Gastrocnemius medialis (tissue), 4 donors: Measurements from ENCODE around the gene NPS. TPM values are rescaled to one million over a fixed set of nuclear protein-coding genes. Genes with fewer than 3 reads are reported as not detected.

Experiments
- ATAC-seq, 2 donors: fragments of 150-250 bp; one replicate each; pipeline ENCODE4 v1.9.1; 2016
- DNase-seq, 2 donors: peaks; one replicate each; pipeline ENCODE4 v3.0.0-alpha.2; 2019
- H3K27ac ChIP-seq, 4 donors: fragments of 200-600 bp; sonication (generic); 1 replicate in 1 of 4; 2 replicates in 3 of 4; pipeline ENCODE4 v1.5.1; 2016 to 2018; ENCODE audit warnings: mild to moderate bottlenecking in 2 of 4, moderate library complexity in 1 of 4
- H3K27me3 ChIP-seq, 3 donors: fragments of 200-600 bp; sonication (generic) in 2 of 3; 1 replicate in 1 of 3; 2 replicates in 2 of 3; pipeline versions ENCODE4 v1.5.1 to v1.6.0; 2016 to 2019; ENCODE audit warnings: mild to moderate bottlenecking in 1 of 3, moderate library complexity in 1 of 3
- H3K36me3 ChIP-seq, 2 donors: fragments of 200-600 bp; sonication (generic) in 1 of 2; one replicate each; pipeline ENCODE4 v1.5.1; 2017 to 2018
- H3K4me1 ChIP-seq, 2 donors: fragments of 200-600 bp; sonication (generic) in 1 of 2; one replicate each; pipeline ENCODE4 v1.5.1; 2016 to 2017; ENCODE audit warnings: mild to moderate bottlenecking in 2 of 2
- H3K4me3 ChIP-seq, 4 donors: fragments of 200-600 bp; sonication (generic) in 3 of 4; 1 replicate in 1 of 4; 2 replicates in 3 of 4; pipeline ENCODE4 v1.5.1; 2016 to 2019; ENCODE audit warnings: mild to moderate bottlenecking in 2 of 4
- H3K9me3 ChIP-seq, 3 donors: fragments of 200-600 bp; sonication (generic) in 2 of 3; 1 replicate in 1 of 3; 2 replicates in 2 of 3; pipeline ENCODE4 v1.5.1; 2016 to 2019
- POLR2A ChIP-seq, 2 donors: fragments of 450-650 bp; IDR thresholded peaks; one replicate each; pipeline ENCODE4 v1.6.1; 2017; ENCODE audit warnings: antibody characterized with exemption in 2 of 2, mild to moderate bottlenecking in 2 of 2, moderate library complexity in 2 of 2
- in situ Hi-C, 4 donors: fragments of 200-750 bp; cut with MboI; loops; one replicate each; pipeline versions ENCODE4 v1.15.0 to v1.8.0; 2017; ENCODE audit warnings: low sequenced_read_pairs in 4 of 4
- intact Hi-C: fragments of 100-400 bp; cut with DNase I; formaldehyde crosslinking; loops from one replicate; pipeline ENCODE4 v1.15.1; 2023; ENCODE audit warnings: low total_unique reads
- total RNA-seq, 4 donors: library from RNA; depleted of rRNA; stranded (reverse); fragments of >200 nt; gene quantifications; one replicate each; pipeline versions ENCODE4 v1.1.0 to v1.2.3, GENCODE V29; 2016
- TF ChIP-seq, protein P1 (sequence below), 5 experiments: fragments of 450-650 bp in 3 of 5; fragments of 200-600 bp in 2 of 5; sonication (generic) in 2 of 5; IDR thresholded peaks in 4 of 5; conservative IDR thresholded peaks in 1 of 5; 1 replicate in 4 of 5; 2 replicates in 1 of 5; pipeline ENCODE4 v1.5.1; 2016 to 2019; ENCODE audit warnings: antibody characterized with exemption in 5 of 5, mild to moderate bottlenecking in 3 of 5, moderate library complexity in 3 of 5

NPS gene, protein sequence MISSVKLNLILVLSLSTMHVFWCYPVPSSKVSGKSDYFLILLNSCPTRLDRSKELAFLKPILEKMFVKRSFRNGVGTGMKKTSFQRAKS
- not detected for total RNA-seq

DNA sequence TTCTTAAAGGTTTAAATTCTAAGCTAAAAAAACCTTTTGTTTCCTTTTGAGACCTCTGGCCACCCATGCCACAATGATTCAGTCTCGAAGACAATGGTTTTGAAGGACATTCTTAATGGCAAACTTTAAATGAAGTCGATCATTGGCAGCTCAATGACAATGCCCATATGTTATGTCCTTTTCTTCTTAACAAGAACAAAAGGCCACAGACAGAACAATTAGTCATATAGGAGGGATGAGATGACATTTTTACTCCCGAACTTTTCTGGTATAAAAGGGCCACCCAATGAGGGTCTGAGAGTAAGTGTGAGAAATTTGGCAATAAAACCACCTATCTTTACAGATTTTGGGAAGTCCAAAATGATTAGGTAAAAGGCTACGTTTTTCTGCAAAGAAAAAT lies at the start of gene NPS:
Gene NPS, plus strand, starts transcription at position 301 of the 400 bp plus-strand sequence. Its CDS starts 60 bp downstream, at position 361.
- ATAC-seq (no peak), DNase-seq (no peak)
- no peaks in the 10 kb centered on the region for H3K9me3 ChIP-seq
- no peaks in the 10 kb centered on the region for H3K36me3 ChIP-seq
- H3K4me3 ChIP-seq: no peak within 1 kb of the TSS
- in situ Hi-C loops: no loop called here
- H3K4me1 ChIP-seq: no peaks in the 10 kb centered on the region
- no peaks in the 10 kb centered on the region for H3K27me3 ChIP-seq
- TF ChIP-seq POLR2A (IDR thresholded peaks at IDR 0.05): no peak
- TF ChIP-seq, protein P1, sequence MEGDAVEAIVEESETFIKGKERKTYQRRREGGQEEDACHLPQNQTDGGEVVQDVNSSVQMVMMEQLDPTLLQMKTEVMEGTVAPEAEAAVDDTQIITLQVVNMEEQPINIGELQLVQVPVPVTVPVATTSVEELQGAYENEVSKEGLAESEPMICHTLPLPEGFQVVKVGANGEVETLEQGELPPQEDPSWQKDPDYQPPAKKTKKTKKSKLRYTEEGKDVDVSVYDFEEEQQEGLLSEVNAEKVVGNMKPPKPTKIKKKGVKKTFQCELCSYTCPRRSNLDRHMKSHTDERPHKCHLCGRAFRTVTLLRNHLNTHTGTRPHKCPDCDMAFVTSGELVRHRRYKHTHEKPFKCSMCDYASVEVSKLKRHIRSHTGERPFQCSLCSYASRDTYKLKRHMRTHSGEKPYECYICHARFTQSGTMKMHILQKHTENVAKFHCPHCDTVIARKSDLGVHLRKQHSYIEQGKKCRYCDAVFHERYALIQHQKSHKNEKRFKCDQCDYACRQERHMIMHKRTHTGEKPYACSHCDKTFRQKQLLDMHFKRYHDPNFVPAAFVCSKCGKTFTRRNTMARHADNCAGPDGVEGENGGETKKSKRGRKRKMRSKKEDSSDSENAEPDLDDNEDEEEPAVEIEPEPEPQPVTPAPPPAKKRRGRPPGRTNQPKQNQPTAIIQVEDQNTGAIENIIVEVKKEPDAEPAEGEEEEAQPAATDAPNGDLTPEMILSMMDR (IDR thresholded peaks at IDR 0.05 in 4 of 5, conservative IDR thresholded peaks at IDR 0.05 in 1 of 5): no peak
- intact Hi-C loops: no loop called here
- H3K27ac ChIP-seq: no peak within 1 kb of the TSS

DNA sequence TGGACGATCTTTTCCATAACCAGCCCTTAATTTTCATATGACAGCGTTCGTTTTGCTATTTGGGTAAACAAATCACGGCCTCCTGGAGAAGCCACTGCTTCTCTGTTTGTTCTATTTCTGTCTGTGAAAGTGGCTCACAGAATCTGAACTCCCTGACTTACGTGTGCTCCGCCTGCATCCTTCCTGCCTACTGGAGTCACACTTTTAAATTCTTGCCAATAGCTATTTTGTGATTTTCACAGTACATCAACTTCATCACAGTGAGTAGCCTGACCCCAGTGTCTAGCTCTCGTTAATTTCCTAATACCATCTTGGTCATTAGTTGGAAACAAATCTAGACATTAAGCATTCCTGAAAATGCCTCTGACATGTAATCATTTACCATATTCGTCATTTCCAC lies 49.0 kb upstream of the NPS start:
- in situ Hi-C loops: no loop called here

DNA sequence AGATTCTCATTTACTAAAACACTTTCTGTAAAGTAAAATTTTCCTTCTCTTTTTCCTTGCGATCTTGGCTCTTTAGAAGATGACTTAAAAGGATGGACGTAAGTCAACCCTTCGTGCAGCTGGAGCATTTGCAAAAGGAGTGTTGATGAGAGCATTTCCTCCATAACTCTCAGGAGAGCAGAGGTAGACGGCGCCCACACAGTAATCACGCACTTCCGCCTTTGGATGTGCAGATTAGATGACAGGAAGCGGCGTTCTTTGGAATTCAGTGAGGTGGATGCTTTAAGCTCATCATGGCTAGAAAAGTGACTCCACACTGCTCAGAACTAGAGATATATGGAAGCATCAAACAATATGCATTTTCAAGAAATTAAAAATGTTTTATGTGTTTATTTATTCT lies 43.0 kb upstream of the NPS start:
- Histone ChIP-seq H3K4me1 (no peaks in the 10 kb centered on the region), H3K9me3 (no peaks in the 10 kb centered on the region), H3K27me3 (no peaks in the 10 kb centered on the region), H3K4me3 (no peak overlapping the region), H3K27ac (no peak overlapping the region), H3K36me3 (no peaks in the 10 kb centered on the region)
- in situ Hi-C loops: no loop called here
- intact Hi-C loops: no loop called here
- TF ChIP-seq, protein P1 (IDR thresholded peaks at IDR 0.05 in 4 of 5, conservative IDR thresholded peaks at IDR 0.05 in 1 of 5): no peak
- TF ChIP-seq POLR2A (IDR thresholded peaks at IDR 0.05): no peak
- ATAC-seq (no peak), DNase-seq (no peak)

More for the DNA sequence above, 49.0 kb upstream of the NPS start:
- intact Hi-C loops: no loop called here
- no peak for ATAC-seq
- no peak for DNase-seq
- Histone ChIP-seq H3K27me3 (no peaks in the 10 kb centered on the region), H3K27ac (no peak overlapping the region), H3K4me3 (no peak overlapping the region), H3K9me3 (no peaks in the 10 kb centered on the region), H3K4me1 (no peaks in the 10 kb centered on the region), H3K36me3 (no peaks in the 10 kb centered on the region)
- TF ChIP-seq POLR2A (IDR thresholded peaks at IDR 0.05): no peak
- TF ChIP-seq, protein P1 (IDR thresholded peaks at IDR 0.05 in 4 of 5, conservative IDR thresholded peaks at IDR 0.05 in 1 of 5): no peak

DNA sequence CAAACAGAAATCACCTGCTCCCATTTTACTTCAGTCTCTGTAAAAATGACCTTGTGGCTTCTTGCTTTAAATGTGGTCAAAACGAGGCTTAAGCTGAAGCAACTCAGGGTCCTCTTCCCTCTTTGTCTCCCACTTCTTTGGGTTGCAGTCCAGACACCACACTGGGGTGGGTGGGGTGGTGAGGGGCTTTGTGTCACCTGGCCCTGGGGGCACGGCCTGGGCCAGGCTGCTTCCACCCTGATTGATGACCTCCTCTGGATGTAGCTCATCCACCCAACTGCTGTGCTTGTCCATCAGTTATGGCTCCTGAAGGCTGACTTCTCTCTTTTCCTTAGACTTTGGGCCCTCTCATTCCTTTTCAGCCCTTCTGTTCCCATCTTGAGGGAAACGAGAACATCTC lies 26.8 kb upstream of the NPS start:
- DNase-seq (no peak), ATAC-seq (no peak)
- H3K27me3 ChIP-seq: no peaks in the 10 kb centered on the region
- H3K27ac ChIP-seq: no peak overlapping the region
- no peaks in the 10 kb centered on the region for H3K9me3 ChIP-seq
- no peak overlapping the region for H3K4me3 ChIP-seq
- intact Hi-C loops (no loop called here), in situ Hi-C loops (no loop called here)
- TF ChIP-seq, protein P1 (IDR thresholded peaks at IDR 0.05 in 4 of 5, conservative IDR thresholded peaks at IDR 0.05 in 1 of 5): no peak
- TF ChIP-seq POLR2A (IDR thresholded peaks at IDR 0.05): no peak
- H3K4me1 ChIP-seq: no peaks in the 10 kb centered on the region
- H3K36me3 ChIP-seq: no peaks in the 10 kb centered on the region

DNA sequence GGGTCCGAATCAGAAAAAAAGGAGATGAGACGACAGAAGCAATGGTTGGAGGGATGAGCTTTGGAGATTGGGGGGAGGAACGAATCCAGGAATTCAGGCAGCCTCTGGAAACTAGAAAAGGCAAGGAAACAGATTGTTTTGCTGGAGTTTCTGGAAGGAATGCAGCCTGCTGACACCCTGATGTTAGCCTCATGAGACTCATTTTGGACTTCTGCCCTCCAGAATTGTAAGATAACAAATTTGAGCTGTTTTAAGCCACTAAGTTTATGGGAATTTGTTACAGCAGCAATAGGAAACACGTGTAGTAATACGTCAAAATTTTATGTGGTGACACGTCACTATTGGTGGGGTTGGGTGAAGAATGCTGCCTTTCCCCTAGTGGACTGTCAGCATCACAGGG lies 25.6 kb upstream of the NPS start:
- no peaks in the 10 kb centered on the region for H3K9me3 ChIP-seq
- H3K27me3 ChIP-seq: no peaks in the 10 kb centered on the region
- intact Hi-C loops: no loop called here
- TF ChIP-seq, protein P1 (IDR thresholded peaks at IDR 0.05 in 4 of 5, conservative IDR thresholded peaks at IDR 0.05 in 1 of 5): no peak
- no peak for TF ChIP-seq POLR2A (IDR thresholded peaks at IDR 0.05)
- ATAC-seq (no peak), DNase-seq (no peak)
- H3K36me3 ChIP-seq: no peaks in the 10 kb centered on the region
- no peak overlapping the region for H3K4me3 ChIP-seq
- no peaks in the 10 kb centered on the region for H3K4me1 ChIP-seq
- no peak overlapping the region for H3K27ac ChIP-seq
- in situ Hi-C loops: no loop called here
